GM12865 (cell line): ENCODE data around the gene EXOC6.

Experiments
- DNase-seq: peaks from one replicate; pipeline ENCODE4 v3.0.0; 2010; ENCODE audit warnings: low read depth
- H3K4me3 ChIP-seq: 2 replicates; pipeline ENCODE4 v1.5.1; 2011; ENCODE audit warnings: mild to moderate bottlenecking, low read depth, low read length, control low read depth
- TF ChIP-seq, protein P1 (sequence below): IDR thresholded peaks from 2 replicates; pipeline ENCODE4 v1.5.1; 2011; ENCODE audit warnings: low read length, control low read depth, low read depth, inconsistent platforms; ENCODE audit not compliant: insufficient read depth; ENCODE audit errors: missing control alignments

The EXOC6 gene

DNA sequence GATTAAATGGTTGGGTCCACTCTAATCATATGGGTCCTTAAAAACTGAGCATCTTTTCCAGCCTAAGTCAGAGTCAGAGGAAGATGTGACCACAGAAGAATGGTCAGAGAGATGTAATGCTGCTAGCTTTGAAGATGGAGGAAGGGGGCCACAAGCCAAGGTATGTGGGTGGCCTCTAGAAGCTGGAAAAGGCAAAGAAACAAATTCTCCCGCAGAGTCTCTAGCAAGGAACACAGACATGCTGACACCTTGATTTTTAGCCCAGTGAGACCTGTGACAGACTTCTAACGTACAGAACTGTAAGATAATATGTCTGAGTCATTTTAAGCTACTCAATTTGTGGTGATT, 1.5 kb upstream of the EXOC6 start:
- no peak overlapping the region for H3K4me3 ChIP-seq
- TF ChIP-seq, protein P1, sequence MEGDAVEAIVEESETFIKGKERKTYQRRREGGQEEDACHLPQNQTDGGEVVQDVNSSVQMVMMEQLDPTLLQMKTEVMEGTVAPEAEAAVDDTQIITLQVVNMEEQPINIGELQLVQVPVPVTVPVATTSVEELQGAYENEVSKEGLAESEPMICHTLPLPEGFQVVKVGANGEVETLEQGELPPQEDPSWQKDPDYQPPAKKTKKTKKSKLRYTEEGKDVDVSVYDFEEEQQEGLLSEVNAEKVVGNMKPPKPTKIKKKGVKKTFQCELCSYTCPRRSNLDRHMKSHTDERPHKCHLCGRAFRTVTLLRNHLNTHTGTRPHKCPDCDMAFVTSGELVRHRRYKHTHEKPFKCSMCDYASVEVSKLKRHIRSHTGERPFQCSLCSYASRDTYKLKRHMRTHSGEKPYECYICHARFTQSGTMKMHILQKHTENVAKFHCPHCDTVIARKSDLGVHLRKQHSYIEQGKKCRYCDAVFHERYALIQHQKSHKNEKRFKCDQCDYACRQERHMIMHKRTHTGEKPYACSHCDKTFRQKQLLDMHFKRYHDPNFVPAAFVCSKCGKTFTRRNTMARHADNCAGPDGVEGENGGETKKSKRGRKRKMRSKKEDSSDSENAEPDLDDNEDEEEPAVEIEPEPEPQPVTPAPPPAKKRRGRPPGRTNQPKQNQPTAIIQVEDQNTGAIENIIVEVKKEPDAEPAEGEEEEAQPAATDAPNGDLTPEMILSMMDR, result no peak
- no peak for DNase-seq

DNA sequence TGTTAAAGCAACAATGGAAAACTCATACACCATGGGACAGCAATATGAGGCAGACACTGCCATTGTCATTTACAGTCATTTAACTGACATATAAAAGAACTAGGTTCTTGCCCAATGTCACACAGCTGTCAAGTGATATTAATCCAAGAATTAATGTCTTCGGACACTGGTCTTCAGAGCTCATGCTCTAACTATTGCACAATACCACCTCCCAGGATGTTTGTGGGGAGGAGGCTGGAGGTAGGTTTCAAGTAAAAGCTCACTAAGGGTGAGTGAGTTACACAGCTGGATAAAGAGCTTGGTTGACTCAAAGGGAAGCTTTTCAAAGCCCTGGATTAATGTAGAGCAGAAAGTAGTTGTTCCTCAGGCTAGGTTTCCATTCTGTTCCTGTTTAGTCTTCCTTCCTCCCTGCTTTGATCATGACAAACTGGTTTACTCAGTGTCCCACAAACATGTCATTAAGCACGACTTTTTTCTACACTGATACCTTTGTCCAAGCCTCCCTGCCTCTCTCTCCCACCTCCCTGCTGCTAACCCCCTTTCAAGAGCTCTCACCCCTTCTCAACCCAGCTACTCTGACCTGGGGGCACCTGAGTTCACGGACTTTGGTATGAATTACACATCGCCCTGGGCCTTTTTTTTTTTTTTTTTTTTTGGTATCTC, 987 bp upstream of the EXOC6 start:
- no peak for DNase-seq

DNA sequence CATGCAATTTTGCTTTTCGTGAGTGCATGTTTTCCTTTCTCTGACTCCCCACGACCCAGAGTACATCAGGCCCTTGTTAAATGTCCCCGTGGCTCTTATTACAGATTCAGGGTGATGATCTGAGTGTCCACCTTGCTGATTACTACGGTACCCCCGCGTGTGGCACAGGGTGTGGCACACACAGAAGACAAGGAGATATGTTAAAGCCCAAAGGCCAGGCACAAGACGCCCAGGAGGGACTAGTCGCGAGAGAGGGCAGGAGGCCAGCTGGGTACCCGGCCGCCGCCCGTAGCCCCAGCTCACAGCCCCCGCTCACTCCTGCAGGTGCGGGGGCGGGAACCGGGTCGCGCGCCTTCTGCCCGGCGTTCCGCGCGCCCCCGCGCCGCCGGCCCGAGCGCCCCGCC, 281 bp upstream of the EXOC6 start:
- peak overlapping the region; percentile 47 for H3K4me3 ChIP-seq
- DNase-seq, result no peak
- TF ChIP-seq, protein P1, result no peak

More for the DNA sequence above, 987 bp upstream of the EXOC6 start:
- TF ChIP-seq, protein P1, result no peak
- no peak overlapping the region for H3K4me3 ChIP-seq

DNA sequence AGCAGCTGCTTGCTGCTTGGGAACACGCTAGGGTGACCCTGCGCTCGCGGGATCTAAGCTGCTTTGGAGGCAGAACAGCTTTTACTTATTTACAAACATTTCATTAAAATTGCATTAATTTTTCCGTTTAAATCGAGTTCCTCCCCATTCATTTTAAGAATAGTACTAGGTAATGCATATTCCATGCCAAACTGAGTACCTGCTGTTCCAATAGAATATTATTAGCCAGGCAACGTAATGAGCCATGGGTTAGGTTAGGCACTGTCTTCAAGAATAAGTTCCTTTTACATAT, 860 bp downstream of the EXOC6 start:
- peak overlapping the region; percentile 88 for H3K4me3 ChIP-seq
- TF ChIP-seq, protein P1, result no peak
- DNase-seq, result no peak

DNA sequence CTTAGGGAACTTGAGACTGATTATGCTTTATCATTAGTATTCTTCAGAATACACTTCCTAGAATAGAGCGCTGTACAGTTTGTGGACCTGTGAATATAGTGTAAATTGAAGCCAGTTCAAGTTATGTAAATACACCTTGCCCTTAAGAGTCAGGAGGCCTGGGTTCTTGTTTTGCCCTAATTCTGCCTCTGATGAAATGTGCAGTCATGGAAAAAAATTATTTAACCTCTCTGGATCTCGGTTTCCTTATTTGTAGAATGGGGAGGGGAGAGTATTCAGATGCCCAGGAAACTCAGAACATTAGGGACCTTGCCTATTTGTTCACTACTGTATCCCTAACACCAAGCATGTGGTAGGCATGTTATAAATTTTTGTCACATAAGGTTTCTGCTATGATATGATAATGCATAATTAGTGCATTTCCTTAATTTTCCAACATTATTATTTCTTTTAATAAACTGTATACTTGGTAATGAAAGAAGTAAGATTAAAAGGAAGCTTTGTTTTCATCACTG, 1.3 kb downstream of the EXOC6 start:
- H3K4me3 ChIP-seq, result peak overlapping the region; percentile 88
- TF ChIP-seq, protein P1, result no peak
- DNase-seq, result no peak

DNA sequence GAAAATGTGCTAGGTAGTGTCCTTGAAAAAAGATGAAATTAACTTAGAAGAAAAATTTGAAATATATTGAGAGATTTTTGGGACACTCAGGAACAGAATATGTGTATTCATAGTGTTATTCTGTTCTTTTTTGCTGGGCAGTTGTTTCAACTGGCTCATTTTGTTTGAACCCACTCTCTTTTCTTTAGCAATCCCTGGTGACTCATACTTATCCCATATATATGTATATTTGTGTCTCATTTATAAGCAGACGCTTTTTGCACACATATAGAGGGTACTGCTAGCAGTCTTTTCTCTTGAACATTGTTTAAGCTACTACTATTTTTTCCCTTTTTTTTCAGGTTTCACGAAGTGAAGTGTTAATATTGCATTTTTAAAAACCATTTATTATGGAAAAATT, 1.9 kb downstream of the EXOC6 start:
- DNase-seq, result no peak
- H3K4me3 ChIP-seq, result no peak overlapping the region
- TF ChIP-seq, protein P1, result no peak

DNA sequence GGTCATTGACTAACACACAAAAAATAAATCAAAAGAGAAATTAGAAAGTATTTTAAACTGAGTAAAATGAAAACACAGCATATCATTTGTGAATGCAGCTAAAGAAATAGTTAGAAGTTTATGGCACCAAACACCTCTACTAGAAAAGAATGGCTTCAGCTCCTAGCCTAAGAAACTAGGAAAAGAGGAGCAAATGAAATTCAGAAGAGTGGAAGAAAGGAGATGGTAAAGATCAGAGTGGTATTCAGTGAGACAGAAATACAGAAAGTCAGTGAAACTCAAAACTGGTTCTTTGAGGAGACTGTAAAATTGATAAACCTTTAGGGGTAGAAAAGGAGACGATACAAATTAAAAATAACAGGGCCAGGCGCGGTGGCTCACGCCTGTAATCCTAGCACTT, 2.7 kb downstream of the EXOC6 start:
- H3K4me3 ChIP-seq, result no peak overlapping the region
- no peak for DNase-seq
- TF ChIP-seq, protein P1, result no peak
